ENCODE measurements around the gene LYRM4. TPM values are rescaled to one million over a fixed set of nuclear protein-coding genes. Genes with fewer than 3 reads are reported as not detected.

LYRM4 gene
- total and polyA plus RNA-seq, 2 donors (not counting 1 experiment from before 2014, with no cell fraction given), result 22.1 to 29.5 TPM

GRCh38 chr6:5286780-5287179 is 26.0 kb upstream of the LYRM4 start:
- CTCF ChIA-PET, result no interaction called here

GRCh38 chr6:5285526-5285925 is 24.8 kb upstream of the LYRM4 start:
- intact Hi-C loops (cut with micrococcal nuclease), result no loop called here
- H3K4me1 ChIP-seq (ENCODE audit: control insufficient read depth in 2 of 2, insufficient read depth in 2 of 2, low read length in 2 of 2), result peaks cover 15 to 21% of the 10 kb centered on the region in 2 donors
- H3K27ac Mint-ChIP-seq, result no peak overlapping the region
- no peak for TF ChIP-seq CTCF (IDR thresholded peaks at IDR 0.05)
- no peak for TF ChIP-seq EZH2 (IDR thresholded peaks at IDR 0.05; ENCODE audit: borderline replicate concordance, insufficient read depth, low read depth, low read length, poor library complexity, severe bottlenecking)
- H3K27ac ChIP-seq (ENCODE audit: low read length in 2 of 2), result no peak overlapping the region
- H3K4me2 ChIP-seq (replicated peaks; ENCODE audit: low read depth, low read length, poor library complexity, severe bottlenecking), result no peak overlapping the region
- H2AFZ ChIP-seq (ENCODE audit: insufficient read depth, low read depth, low read length, poor library complexity, severe bottlenecking), result no peak overlapping the region
- peaks cover 23% of the 10 kb centered on the region for H4K20me1 ChIP-seq (ENCODE audit: control insufficient read depth, insufficient read depth, low read length, poor library complexity, severe bottlenecking)
- H3K9me3 ChIP-seq (ENCODE audit: control extremely low read depth in 1 of 3, control insufficient read depth in 2 of 3, insufficient read depth in 1 of 3, low read length in 2 of 3), result no peaks in the 10 kb centered on the region
- H3K36me3 ChIP-seq (replicated peaks in 1 of 2; ENCODE audit: control extremely low read depth in 1 of 2, control insufficient read depth in 1 of 2, extremely low read depth in 1 of 2, insufficient read depth in 2 of 2, low read length in 1 of 2), result peaks cover 1 to 5% of the 10 kb centered on the region in 2 experiments
- no peak for DNase-seq
- peaks cover 68% of the 10 kb centered on the region for H3K79me2 ChIP-seq (ENCODE audit: control insufficient read depth, insufficient read depth, low read length)
- ChIA-PET CTCF (interaction anchor here (0.7 to 1.0 kb wide), 2 partner anchors 9 to 17 kb away, joined by 3 read pairs; no protein-coding TSS in a partner anchor), POLR2A (interaction anchor here (0.5 kb wide), 1 partner anchor 325 kb away, joined by 9 read pairs; no protein-coding TSS in a partner anchor)
- no peak overlapping the region for H3K4me3 Mint-ChIP-seq
- H3K27me3 ChIP-seq (replicated peaks in 1 of 4; ENCODE audit: control extremely low read depth in 1 of 4, control insufficient read depth in 3 of 4, insufficient read depth in 4 of 4, low read length in 3 of 4), result no peaks in the 10 kb centered on the region
- H3K4me3 ChIP-seq (ENCODE audit: control extremely low read depth in 1 of 5, extremely low read depth in 1 of 5, insufficient read depth in 1 of 5, low read depth in 2 of 5, low read length in 4 of 5), result no peak overlapping the region
- no peaks in the 10 kb centered on the region for H3K9me3 Mint-ChIP-seq (ENCODE audit: insufficient read depth)
- H3K27me3 Mint-ChIP-seq, result no peaks in the 10 kb centered on the region
- H3K9ac ChIP-seq (ENCODE audit: low read length), result no peak overlapping the region
- no peak for ATAC-seq (ENCODE audit: low read depth)
- 100% methylated on average over 1 of the region's 5 CpGs for WGBS (ENCODE audit: insufficient coverage)
- peaks cover 60% of the 10 kb centered on the region for H3K4me1 Mint-ChIP-seq

More at GRCh38 chr6:5286780-5287179, 26.0 kb upstream of the LYRM4 start:
- no peak overlapping the region for H3K4me3 Mint-ChIP-seq
- Histone ChIP-seq H2AFZ (ENCODE audit: insufficient read depth, low read depth, low read length, poor library complexity, severe bottlenecking) (no peak overlapping the region), H3K36me3 (replicated peaks in 1 of 2; ENCODE audit: control extremely low read depth in 1 of 2, control insufficient read depth in 1 of 2, extremely low read depth in 1 of 2, insufficient read depth in 2 of 2, low read length in 1 of 2) (peaks cover 1 to 5% of the 10 kb centered on the region in 2 experiments), H3K9ac (ENCODE audit: low read length) (no peak overlapping the region), H3K4me1 (ENCODE audit: control insufficient read depth in 2 of 2, insufficient read depth in 2 of 2, low read length in 2 of 2) (peaks cover 22 to 27% of the 10 kb centered on the region in 2 donors), H3K27ac (ENCODE audit: low read length in 2 of 2) (no peak overlapping the region), H4K20me1 (ENCODE audit: control insufficient read depth, insufficient read depth, low read length, poor library complexity, severe bottlenecking) (peaks cover 20% of the 10 kb centered on the region), H3K4me3 (ENCODE audit: control extremely low read depth in 1 of 5, extremely low read depth in 1 of 5, insufficient read depth in 1 of 5, low read depth in 2 of 5, low read length in 4 of 5) (no peak overlapping the region), H3K4me2 (replicated peaks; ENCODE audit: low read depth, low read length, poor library complexity, severe bottlenecking) (no peak overlapping the region), H3K27me3 (replicated peaks in 1 of 4; ENCODE audit: control extremely low read depth in 1 of 4, control insufficient read depth in 3 of 4, insufficient read depth in 4 of 4, low read length in 3 of 4) (no peaks in the 10 kb centered on the region), H3K9me3 (ENCODE audit: control extremely low read depth in 1 of 3, control insufficient read depth in 2 of 3, insufficient read depth in 1 of 3, low read length in 2 of 3) (no peaks in the 10 kb centered on the region), H3K79me2 (ENCODE audit: control insufficient read depth, insufficient read depth, low read length) (peaks cover 69% of the 10 kb centered on the region)
- intact Hi-C loops (cut with micrococcal nuclease), result no loop called here
- POLR2A ChIA-PET, result no interaction called here
- peaks cover 61% of the 10 kb centered on the region for H3K4me1 Mint-ChIP-seq
- H3K9me3 Mint-ChIP-seq (ENCODE audit: insufficient read depth), result no peaks in the 10 kb centered on the region
- H3K27me3 Mint-ChIP-seq, result no peaks in the 10 kb centered on the region
- 72% methylated on average over 5 of the region's 7 CpGs for WGBS (ENCODE audit: insufficient coverage)
- H3K27ac Mint-ChIP-seq, result peak overlapping the region; percentile 11
- TF ChIP-seq EZH2 (IDR thresholded peaks at IDR 0.05; ENCODE audit: borderline replicate concordance, insufficient read depth, low read depth, low read length, poor library complexity, severe bottlenecking) (no peak), CTCF (IDR thresholded peaks at IDR 0.05) (no peak)
- DNase-seq (no peak), ATAC-seq (ENCODE audit: low read depth) (no peak)
